Chondrocyte (in vitro differentiated cells): Measurements from ENCODE around the gene TAB2. TPM values are rescaled to one million over a fixed set of nuclear protein-coding genes. Genes with fewer than 3 reads are reported as not detected.

Source experiments
- DNase-seq: peaks from one replicate; pipeline ENCODE4 v3.0.0; 2021; ENCODE audit warnings: mixed read lengths, low spot score
- H3K27ac Mint-ChIP-seq: one replicate; pipeline ENCODE4 v1.8.0; 2021; ENCODE audit warnings: mild to moderate bottlenecking, moderate library complexity, mixed read lengths; ENCODE audit not compliant: unreplicated experiment
- H3K27me3 Mint-ChIP-seq: 2 replicates; pipeline ENCODE4 v1.8.0; 2021; ENCODE audit warnings: low read depth, mixed read lengths
- H3K36me3 Mint-ChIP-seq: 2 replicates; pipeline ENCODE4 v1.8.0; 2021; ENCODE audit warnings: low read depth, mixed read lengths
- H3K4me1 Mint-ChIP-seq: 2 replicates; pipeline ENCODE4 v1.8.0; 2021; ENCODE audit warnings: low read depth, mild to moderate bottlenecking, mixed read lengths
- H3K4me3 Mint-ChIP-seq: one replicate; pipeline ENCODE4 v1.8.0; 2021; ENCODE audit warnings: mild to moderate bottlenecking, moderate library complexity, mixed read lengths; ENCODE audit not compliant: unreplicated experiment
- H3K9me3 Mint-ChIP-seq: 2 replicates; pipeline ENCODE4 v1.8.0; 2021; ENCODE audit warnings: low read depth, mixed read lengths
- total RNA-seq: library from RNA; stranded (reverse); gene quantifications from 3 replicates; pipeline ENCODE4 v1.2.1, GENCODE V29; 2021
- TF ChIP-seq, protein P1 (sequence below): fragments of 200-600 bp; sonication (generic); IDR thresholded peaks from 2 replicates; pipeline ENCODE4 v1.5.0; 2021; ENCODE audit warnings: antibody characterized with exemption, mild to moderate bottlenecking, moderate library complexity

TAB2 gene
- total RNA-seq, 1 donor from 2014 or later: 54.9 TPM

DNA sequence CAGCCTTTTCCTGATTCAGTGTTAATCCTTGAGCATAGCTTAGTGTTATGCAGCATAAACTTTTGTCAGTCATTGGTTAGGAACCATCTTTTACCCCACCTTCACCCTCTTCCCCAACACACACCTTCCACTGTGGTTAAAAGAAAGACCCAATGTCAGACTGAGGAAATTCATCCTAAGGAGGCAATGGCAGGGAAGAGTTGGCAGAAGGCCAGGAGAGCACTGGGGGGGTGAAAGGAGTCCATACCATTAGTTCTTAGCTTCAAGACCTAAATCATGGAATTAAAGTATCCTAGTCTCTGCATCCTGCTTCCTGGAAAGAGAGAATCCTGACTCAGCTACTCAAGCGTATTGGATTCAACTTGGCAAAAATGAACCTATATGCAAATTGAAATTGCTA lies 16.9 kb upstream of the TAB2 start:
- DNase-seq: no peak
- Mint-ChIP-seq H3K36me3 (peaks cover 1% of the 10 kb centered on the region), H3K4me3 (no peak overlapping the region), H3K27me3 (no peaks in the 10 kb centered on the region), H3K4me1 (no peaks in the 10 kb centered on the region), H3K27ac (no peak overlapping the region), H3K9me3 (peaks cover under 1% of the 10 kb centered on the region)
- TF ChIP-seq, protein P1, sequence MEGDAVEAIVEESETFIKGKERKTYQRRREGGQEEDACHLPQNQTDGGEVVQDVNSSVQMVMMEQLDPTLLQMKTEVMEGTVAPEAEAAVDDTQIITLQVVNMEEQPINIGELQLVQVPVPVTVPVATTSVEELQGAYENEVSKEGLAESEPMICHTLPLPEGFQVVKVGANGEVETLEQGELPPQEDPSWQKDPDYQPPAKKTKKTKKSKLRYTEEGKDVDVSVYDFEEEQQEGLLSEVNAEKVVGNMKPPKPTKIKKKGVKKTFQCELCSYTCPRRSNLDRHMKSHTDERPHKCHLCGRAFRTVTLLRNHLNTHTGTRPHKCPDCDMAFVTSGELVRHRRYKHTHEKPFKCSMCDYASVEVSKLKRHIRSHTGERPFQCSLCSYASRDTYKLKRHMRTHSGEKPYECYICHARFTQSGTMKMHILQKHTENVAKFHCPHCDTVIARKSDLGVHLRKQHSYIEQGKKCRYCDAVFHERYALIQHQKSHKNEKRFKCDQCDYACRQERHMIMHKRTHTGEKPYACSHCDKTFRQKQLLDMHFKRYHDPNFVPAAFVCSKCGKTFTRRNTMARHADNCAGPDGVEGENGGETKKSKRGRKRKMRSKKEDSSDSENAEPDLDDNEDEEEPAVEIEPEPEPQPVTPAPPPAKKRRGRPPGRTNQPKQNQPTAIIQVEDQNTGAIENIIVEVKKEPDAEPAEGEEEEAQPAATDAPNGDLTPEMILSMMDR: no peak

DNA sequence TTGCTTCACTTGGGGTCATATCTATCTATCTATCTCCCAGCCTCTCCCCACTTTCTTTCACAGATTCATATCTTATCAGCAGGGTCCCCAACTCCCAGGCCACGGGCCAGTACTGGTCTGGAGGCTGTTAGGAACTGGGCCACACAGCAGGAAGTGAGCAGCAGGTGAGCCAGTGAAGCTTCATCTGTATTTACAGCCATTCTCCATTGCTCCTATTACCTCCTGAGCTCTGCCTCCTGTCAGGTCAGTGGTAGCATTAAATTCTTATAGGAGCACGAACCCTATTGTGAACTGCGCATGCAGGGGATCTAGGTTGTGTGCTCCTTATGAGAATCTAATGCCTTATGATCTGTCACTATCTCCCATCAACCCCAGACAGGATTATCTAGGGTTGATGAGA lies 14.8 kb upstream of the TAB2 start:
- Mint-ChIP-seq H3K36me3 (no peaks in the 10 kb centered on the region), H3K4me1 (peaks cover 7% of the 10 kb centered on the region), H3K27me3 (no peaks in the 10 kb centered on the region), H3K4me3 (no peak overlapping the region), H3K27ac (no peak overlapping the region), H3K9me3 (no peaks in the 10 kb centered on the region)
- DNase-seq: no peak
- TF ChIP-seq, protein P1: no peak

GRCh38 chr6:149303468-149303867 lies 14.0 kb upstream of the TAB2 start:
- no peak for DNase-seq
- Mint-ChIP-seq H3K9me3 (no peaks in the 10 kb centered on the region), H3K4me3 (no peak overlapping the region), H3K27me3 (no peaks in the 10 kb centered on the region), H3K4me1 (peaks cover 10% of the 10 kb centered on the region), H3K36me3 (no peaks in the 10 kb centered on the region), H3K27ac (no peak overlapping the region)
- TF ChIP-seq, protein P1: no peak

- Mint-ChIP-seq H3K4me1 (peaks cover 10% of the 10 kb centered on the region), H3K27ac (no peak overlapping the region), H3K27me3 (no peaks in the 10 kb centered on the region), H3K36me3 (no peaks in the 10 kb centered on the region), H3K9me3 (peaks cover 3% of the 10 kb centered on the region), H3K4me3 (no peak overlapping the region)
- DNase-seq: no peak
- TF ChIP-seq, protein P1: no peak
These were observed 12.1 kb upstream of the TAB2 start for GRCh38 chr6:149305372-149305771.

DNA sequence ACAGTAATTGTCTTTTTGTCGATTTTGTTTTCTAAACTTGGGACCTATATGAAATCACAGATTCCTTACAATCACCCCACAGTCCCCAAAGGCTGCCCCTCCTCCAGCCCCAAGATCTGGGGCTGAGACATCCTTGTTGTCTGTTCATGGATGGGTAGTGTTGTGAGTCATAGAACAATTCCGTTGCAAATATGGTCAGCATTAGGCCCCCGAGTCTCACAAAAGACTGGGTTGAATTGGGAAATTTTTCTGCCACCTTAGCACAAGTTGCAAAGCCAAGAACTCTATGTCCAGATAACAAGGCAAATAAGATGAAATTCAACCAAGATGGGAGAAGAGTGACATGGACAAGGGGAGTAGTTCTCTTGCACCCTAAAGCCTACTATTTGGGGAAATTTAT lies 10.5 kb upstream of the TAB2 start:
- no peak for DNase-seq
- Mint-ChIP-seq H3K4me3 (no peak overlapping the region), H3K27ac (no peak overlapping the region), H3K9me3 (peaks cover 3% of the 10 kb centered on the region), H3K27me3 (no peaks in the 10 kb centered on the region), H3K4me1 (peaks cover 10% of the 10 kb centered on the region), H3K36me3 (no peaks in the 10 kb centered on the region)
- TF ChIP-seq, protein P1: no peak
